ENCODE measurements around the gene SOS1.

DNA sequence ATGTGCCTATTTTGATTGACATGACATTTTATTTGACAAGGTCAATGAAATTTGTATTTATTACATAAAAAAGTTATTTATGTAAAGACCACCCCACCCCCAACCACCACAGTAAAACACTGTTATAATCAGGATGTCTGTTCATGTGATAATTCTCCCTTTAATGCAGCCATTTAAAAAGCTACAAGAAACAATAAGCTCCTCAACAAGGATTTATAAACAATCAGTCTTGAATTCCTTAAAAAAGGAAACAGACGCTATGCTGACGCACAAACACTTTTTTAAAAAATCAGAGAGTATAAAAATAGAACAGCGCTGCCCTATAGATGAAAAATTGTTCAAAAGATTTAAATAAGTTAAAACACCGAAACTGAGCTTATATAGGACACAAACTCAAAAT is 102.2 kb downstream of the SOS1 start:
- no peak for TF ChIP-seq EZH2 (optimal IDR thresholded peaks at IDR 0.05; ENCODE audit: low read depth, low read length)
- TF ChIP-seq, protein P1, sequence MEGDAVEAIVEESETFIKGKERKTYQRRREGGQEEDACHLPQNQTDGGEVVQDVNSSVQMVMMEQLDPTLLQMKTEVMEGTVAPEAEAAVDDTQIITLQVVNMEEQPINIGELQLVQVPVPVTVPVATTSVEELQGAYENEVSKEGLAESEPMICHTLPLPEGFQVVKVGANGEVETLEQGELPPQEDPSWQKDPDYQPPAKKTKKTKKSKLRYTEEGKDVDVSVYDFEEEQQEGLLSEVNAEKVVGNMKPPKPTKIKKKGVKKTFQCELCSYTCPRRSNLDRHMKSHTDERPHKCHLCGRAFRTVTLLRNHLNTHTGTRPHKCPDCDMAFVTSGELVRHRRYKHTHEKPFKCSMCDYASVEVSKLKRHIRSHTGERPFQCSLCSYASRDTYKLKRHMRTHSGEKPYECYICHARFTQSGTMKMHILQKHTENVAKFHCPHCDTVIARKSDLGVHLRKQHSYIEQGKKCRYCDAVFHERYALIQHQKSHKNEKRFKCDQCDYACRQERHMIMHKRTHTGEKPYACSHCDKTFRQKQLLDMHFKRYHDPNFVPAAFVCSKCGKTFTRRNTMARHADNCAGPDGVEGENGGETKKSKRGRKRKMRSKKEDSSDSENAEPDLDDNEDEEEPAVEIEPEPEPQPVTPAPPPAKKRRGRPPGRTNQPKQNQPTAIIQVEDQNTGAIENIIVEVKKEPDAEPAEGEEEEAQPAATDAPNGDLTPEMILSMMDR (IDR thresholded peaks at IDR 0.05; ENCODE audit: low read length), result no peak

All from MM.1S (cell line).